Dermis microvascular lymphatic vessel endothelial cell (primary cell): ENCODE measurements around the gene GBGT1. TPM values are rescaled to one million over a fixed set of nuclear protein-coding genes. Genes with fewer than 3 reads are reported as not detected.
"Not testable (repeated sequence)": the region's sequence is repeated elsewhere in the genome, so short reads cannot be mapped to it uniquely, and the experiment has no call there.

Source experiments
- DNase-seq, 2 donors: peaks; one replicate each; pipeline versions ENCODE4 v3.0.0 to v3.0.0-alpha.2; 2010; ENCODE audit warnings: low read depth in 2 of 2
- total RNA-seq: library from RNA; depleted of rRNA; stranded (reverse); fragments of >200 nt; gene quantifications from 2 replicates; pipeline ENCODE4 v1.2.1, GENCODE V29; 2014

The GBGT1 gene
- total RNA-seq: 21.3 and 37.7 TPM in 2 replicates

GRCh38 chr9:133163504-133164172 is at the start of gene GBGT1:
Gene GBGT1, minus strand, starts transcription at chr9:133163914. Its CDS starts 1,502 bp downstream, at chr9:133162412.
- peak in 1 of 2 donors; percentile 56 for DNase-seq

DNA sequence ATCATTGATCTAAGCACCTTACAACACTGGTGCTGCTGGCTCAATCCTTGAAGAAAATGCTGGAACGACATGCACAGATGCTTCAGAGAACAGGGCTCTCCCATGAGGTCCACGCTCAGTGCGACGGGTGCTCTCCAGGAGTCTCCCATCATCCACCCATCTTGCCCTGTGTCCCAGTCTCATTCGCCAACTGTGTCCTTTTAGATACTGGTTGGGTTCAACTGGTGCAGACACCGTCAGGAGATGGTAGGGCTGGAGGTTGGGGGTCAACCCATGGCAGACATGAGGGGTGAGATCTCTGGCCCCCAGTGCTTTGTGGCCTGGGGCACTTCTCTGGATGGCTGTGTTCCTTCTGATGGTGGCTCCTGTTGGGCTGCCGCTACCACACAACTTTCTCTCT is 46.9 kb upstream of the GBGT1 start:
- no peak for DNase-seq

DNA sequence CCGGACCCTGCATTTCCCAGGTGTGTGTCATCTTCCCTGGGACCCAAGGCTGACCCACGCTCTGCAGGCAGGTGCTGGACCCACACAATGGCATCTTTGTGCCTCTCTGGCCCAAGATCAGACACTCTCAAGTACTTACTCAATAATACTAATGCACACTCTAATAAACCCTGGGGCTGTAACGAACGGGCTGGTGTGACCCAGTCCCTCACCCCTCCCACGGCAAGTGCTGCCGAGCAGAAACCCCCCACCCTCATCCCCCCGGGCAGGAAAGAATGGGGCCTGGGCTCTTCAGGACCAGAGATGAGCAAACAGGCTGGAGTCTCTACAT is 46.5 kb upstream of the GBGT1 start:
- DNase-seq: no peak

DNA sequence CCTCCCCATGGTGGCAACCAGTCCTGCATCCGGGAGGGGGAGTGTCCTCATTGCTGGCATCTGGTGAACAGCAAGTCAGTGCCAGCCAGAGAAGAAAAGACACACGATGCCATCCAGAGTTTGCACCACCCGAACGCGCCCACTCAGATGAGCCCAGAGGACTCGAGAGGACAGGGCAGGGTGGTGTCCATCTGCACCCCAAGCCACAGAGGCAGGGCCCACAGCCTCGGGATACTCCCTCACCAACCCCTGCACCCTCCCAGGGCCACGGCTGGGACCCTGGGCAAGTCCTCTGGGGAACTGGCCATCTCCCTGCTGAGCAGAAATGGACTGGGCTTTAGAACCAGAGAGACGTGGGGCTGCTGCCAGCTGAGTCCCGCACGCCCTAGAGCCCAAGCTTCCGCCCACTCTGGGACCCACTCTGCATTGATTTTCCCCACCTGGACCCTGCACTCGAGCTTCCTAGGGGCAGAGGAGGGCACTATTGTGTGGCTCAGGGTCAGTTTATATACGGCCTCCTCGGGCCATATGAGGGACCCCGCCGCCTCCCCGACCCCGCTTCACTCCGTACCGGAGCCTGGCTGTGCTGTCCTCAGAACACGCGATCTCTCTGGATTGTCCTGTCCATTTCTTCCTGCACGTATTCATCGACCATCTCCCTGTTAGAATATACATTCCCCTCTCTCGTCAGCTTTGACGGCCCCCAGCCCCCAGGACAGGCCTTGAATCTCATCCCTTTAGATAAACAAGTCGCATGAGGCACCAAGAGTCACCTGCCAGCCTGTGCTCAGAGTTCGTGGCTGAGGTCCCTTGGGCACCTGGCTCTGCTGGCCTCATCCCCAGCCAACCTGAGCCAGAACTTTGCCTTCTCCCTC is 45.9 kb upstream of the GBGT1 start:
- DNase-seq: not testable (repeated sequence)

DNA sequence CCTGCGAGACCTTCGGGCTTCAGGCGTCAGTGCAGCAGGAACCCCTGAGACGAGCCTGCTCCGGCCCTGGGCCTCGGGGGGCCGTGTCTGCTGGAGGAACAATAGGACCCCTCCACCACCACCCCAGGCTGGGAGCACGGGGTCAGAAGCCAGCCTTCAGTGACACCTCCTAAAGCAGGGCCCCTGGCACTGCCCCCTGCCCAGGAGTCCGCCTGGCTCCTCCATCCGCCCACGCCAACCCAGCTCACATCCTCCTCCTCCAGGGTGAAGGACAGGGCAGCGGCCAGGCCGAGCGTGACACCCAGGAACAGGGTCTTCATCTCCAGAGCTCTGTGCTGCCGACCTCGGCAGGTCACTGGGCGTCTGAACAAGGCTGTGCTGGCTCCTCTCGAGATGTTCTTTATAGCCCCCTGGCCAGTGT is 45.2 kb upstream of the GBGT1 start, which contains the start of gene OBP2B:
Gene OBP2B, minus strand, starts transcription at position 371 of the 421 bp plus-strand sequence. Its CDS starts 51 bp downstream, at position 320.
- not testable (repeated sequence) for DNase-seq

- not testable (repeated sequence) for DNase-seq
These were observed 44.6 kb upstream of the GBGT1 start for GRCh38 chr9:133208171-133208879.

DNA sequence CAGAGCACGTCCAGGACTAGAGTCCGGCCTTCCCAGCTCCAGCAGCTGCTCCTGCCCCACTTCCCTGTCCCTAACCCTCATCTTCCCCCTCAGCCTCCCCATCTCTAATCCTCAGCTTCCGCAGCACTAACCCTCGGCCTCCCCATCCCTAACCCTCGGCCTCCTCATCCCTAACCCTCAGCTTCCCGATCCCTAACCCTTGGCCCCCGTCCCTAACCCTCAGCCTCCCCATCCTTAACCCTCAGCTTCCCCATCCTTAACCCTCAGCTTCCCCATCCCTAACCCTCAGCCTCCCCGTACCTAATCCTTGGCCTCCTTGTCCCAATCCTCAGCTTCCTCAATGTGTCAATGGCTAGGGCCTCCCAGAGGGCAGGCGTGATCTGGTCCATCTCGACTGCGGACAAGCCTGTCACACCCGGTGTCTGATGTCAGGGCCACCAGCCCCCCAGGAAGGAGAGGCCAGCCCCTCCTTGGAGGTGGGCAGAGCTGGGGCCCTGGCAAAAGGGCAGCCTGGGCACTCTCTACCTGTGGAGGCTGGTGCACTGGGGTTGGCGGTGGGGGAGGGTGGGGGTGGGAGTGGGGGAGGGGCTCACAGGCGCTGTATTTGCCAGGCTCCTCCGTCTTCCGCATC is 43.9 kb upstream of the GBGT1 start:
- DNase-seq: no peak

DNA sequence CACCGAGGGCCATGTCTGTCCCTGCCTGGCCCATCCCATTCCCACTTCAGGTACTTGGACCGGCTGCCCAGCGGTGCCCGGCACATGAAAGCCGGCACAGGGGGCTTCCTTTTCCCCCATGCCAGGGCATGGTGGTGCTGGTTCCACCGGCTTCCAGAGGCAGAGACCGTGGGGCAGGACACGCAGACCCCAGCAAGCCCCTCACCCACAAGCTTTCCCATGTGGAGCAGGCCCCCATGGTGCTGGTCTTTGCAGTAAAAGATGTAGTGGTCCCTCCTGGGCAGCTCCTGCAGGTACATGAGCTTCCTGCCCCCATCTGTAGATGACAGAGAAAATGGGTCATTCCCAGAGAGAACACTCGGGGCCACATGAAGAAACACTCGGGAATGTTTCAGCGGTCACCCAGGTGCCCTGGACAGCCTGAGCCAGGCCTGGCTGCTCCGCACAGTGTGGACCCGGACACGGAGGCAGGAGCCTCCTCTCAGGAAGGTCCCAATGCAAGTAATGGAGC is 43.4 kb upstream of the GBGT1 start:
- no peak for DNase-seq

DNA sequence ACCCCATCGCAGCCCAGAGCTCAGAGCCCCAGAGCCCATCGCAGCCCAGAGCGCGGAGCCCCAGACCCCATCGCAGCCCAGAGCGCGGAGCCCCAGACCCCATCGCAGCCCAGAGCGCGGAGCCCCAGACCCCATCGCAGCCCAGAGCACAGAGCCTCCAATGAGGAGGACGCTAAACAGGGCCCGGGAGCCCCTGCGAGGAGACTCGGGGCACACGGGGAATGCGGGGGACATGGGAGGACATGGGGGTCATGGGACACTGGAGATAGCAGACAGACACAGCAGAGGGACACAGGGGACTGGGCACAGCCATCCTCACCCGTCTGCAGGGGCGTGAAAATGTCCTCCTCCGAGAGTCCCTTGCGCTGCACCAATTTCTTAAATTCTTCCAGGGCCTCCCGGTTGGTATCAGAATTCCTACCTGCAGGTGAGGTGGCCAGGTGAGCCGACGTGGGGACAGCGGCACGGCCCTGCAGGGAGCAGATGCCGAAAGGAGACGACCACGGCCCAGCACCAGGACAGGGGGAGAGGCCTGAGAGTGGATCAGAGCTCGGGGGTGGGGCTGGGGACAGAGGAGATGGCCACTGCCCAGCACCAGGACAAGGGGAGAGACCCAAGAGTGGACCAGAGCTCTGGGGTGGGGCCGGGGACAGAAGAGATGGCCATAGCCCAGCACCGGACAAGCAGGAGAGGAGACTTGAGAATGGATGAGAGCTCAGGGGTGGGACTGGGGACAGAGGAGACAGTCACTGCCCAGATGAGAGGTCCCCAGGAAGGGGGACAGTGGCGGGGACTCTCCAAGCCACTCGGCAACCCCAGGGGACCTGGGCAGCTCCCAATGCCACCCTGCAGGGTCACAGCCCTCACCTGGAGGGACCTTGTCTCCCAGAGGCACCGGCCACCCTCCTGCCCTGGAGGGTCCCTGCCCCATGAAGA is 42.5 kb upstream of the GBGT1 start:
- no peak for DNase-seq

- not testable (repeated sequence) for DNase-seq
These were observed 41.8 kb upstream of the GBGT1 start for GRCh38 chr9:133205481-133205887.

DNA sequence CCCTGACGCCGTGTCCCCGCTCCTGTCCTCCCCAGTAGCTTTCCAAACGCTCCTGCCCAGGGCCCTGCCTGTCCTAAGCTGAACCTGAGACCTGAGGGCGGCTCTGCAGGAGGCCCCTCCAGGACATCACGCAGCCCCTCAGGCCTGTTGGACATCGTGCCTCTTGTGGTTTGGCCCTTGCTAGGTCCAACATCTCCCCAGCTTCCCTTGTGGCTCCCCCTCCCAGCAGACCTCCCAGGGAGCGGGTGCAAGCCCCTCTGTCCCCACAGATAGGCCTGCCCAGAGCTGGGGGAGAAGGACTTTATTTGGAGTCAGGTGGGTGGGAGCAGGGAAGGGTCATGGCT is 41.3 kb upstream of the GBGT1 start:
- DNase-seq: no peak

DNA sequence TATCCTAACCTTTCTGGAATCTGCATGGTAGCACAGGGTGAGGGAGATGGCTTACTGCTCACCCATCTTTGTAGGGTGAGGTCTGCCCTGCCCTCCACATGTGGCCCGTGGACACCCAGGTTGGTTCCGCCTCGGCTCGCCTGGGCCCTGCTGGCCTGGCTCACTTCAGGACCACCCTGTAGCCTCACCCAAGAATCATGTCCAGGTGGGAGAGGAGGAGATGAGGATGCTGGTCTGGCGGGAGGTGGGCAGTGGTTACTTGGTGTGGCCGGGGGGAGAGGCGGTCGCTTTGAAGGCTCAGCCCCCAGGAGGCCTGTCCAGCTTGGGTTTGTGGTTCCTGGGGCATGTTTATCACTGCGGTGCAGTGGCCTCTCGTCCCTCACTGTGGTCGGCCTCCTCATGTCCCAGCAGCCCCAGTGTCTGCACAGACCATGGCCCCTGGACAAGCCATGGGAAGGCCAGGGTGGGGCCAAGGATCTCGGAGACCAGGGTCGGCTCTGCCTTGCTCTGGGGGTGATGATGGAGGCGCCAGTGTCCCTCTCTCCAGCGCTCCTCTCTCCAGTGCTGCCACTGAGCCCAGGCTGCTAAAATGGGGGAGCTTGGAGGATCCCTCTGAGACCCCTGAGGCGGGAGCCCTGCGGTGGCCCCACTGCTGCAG is 40.8 kb upstream of the GBGT1 start:
- no peak for DNase-seq

DNA sequence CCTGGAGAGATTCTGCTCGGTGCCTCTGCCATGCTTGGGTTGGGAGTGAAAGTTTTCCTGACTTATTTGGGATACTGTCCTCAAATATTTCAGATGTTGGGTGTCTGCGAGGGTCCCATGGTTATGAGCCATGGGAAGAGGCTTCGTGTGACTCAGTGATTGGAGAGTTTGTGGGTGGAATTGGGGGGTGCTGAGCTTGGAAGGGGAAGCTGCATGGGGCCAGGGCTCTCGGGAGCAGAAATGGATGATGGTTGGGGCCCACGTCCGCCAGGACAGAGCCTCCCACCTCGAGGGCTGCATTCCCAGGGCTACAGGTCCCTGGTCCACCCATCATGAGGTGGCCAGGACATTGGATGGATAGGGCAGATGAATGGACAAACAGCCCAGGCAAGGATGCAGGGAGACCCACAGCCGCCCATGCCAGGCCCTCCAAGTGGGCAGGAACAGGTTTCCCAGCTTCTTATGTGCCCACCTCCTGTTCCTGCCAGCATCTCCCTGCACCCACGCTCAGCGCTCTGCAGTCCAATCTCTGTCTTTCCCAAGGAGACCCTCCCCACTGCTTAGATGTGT is 39.9 kb upstream of the GBGT1 start:
- DNase-seq: no peak

- no peak for DNase-seq
These were observed 39.2 kb upstream of the GBGT1 start for GRCh38 chr9:133202688-133203453.

- DNase-seq: no peak
These were observed 38.4 kb upstream of the GBGT1 start for GRCh38 chr9:133202145-133202513.

- no peak for DNase-seq
These were observed 37.9 kb upstream of the GBGT1 start for GRCh38 chr9:133201424-133202144.

DNA sequence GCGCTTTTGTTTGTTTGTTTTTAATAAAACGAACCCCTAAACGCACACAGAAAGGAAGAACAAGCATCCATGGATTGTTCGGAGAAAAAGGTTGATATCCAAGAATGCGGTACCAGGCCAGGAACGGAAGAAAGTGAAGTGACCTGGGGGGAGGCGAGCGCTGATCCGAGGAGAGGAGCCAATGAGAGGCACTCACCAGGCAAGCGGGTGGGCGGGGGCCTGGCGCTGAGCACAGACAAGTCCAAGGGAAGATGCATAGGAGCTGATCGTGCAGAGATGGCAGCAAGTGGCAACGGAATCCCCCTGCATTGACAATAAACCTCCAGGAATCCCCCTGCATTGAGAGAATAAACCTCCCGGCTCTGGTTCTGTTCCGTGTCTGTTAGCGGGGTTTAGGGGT is 36.9 kb upstream of the GBGT1 start:
- DNase-seq: no peak

DNA sequence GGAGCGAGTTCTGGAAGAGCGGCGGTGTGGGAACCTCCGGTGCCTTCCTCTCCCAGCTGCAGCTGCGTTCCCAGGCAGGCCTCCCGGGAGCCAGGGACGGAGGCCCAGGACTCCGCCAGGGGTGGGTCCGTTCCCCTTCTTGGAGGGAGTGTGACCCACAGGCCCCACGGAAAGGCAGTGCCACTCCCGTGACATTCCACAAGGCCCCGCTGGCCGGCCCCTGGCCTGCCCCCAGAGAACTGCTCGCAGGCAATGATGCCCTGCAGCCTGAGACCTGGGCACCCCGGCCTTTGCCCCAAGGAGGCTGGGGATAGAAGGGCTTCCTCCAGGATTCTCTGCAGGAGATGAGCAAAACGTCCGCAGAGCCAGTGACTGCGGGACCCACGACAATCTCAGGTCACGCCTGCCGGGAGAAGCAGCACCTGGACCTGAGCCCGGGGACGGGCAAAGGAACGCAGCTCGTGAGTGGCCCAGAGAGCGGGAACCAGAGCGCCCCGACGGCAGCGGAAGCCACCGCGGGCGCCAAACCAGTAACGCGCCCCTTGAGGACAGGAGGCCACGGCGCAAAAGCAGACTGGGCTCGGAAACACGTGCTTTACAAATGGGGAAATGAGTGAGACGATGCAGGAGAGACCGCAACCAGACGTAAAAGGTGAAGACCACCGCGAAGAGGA is 36.1 kb upstream of the GBGT1 start:
- no peak for DNase-seq
